GM12878 (cell line): ENCODE measurements around the gene ERBB3. TPM values are rescaled to one million over a fixed set of nuclear protein-coding genes. Genes with fewer than 3 reads are reported as not detected.

Source experiments
- BMI1 ChIP-seq: fragments of 450-650 bp; IDR thresholded peaks from 2 replicates; pipeline ENCODE4 v1.6.1; 2016; ENCODE audit warnings: mild to moderate bottlenecking, moderate library complexity, borderline replicate concordance
- CBX3 ChIP-seq: fragments of 200-600 bp; sonication (generic); IDR thresholded peaks from 2 replicates; pipeline ENCODE4 v1.6.1; 2016; ENCODE audit warnings: low read depth, borderline replicate concordance
- CREB1 ChIP-seq: IDR thresholded peaks from 2 replicates; pipeline ENCODE4 v1.6.1; 2012; ENCODE audit warnings: low read depth, mild to moderate bottlenecking, inconsistent platforms
- EZH2 ChIP-seq: IDR thresholded peaks from 2 replicates; pipeline ENCODE4 v1.6.1; 2012; ENCODE audit warnings: low read depth, mild to moderate bottlenecking, control low read depth, inconsistent platforms, low read length, borderline replicate concordance; ENCODE audit not compliant: control insufficient read depth
- FOXM1 ChIP-seq: IDR thresholded peaks from 2 replicates; pipeline ENCODE4 v1.6.1; 2012; ENCODE audit warnings: low read depth, mild to moderate bottlenecking, inconsistent platforms, low read length, moderate library complexity
- GABPA ChIP-seq: IDR thresholded peaks from 2 replicates; pipeline ENCODE4 v1.6.1; 2014; ENCODE audit warnings: antibody characterized with exemption, low read depth, mild to moderate bottlenecking, inconsistent platforms
- HCFC1 ChIP-seq: fragments of 150-350 bp; IDR thresholded peaks from 2 replicates; pipeline ENCODE4 v1.6.1; 2014; ENCODE audit warnings: low read length
- JUND ChIP-seq: IDR thresholded peaks from 2 replicates; pipeline ENCODE4 v1.6.1; 2012; ENCODE audit warnings: low read depth, mild to moderate bottlenecking, low read length, improper control_type of control experiment, moderate library complexity
- MYB ChIP-seq: fragments of 150-350 bp; IDR thresholded peaks from 2 replicates; pipeline ENCODE4 v1.6.1; 2014; ENCODE audit warnings: mild to moderate bottlenecking, low read depth, low read length, borderline replicate concordance
- NFIC ChIP-seq: IDR thresholded peaks from 2 replicates; pipeline ENCODE4 v1.6.1; 2012; ENCODE audit warnings: low read depth, mild to moderate bottlenecking, inconsistent platforms, low read length, moderate library complexity
- NFYB ChIP-seq: IDR thresholded peaks from 2 replicates; pipeline ENCODE4 v1.6.1; 2011; ENCODE audit warnings: low read depth, mild to moderate bottlenecking, low read length, improper control_type of control experiment, moderate library complexity; ENCODE audit not compliant: insufficient read depth
- RFX5 ChIP-seq: IDR thresholded peaks from 2 replicates; pipeline ENCODE4 v1.6.1; 2011; ENCODE audit warnings: low read depth, low read length, improper control_type of control experiment
- RUNX3 ChIP-seq: IDR thresholded peaks from 2 replicates; pipeline ENCODE4 v1.6.1; 2012; ENCODE audit warnings: low read length, inconsistent platforms
- SIX5 ChIP-seq: IDR thresholded peaks from 2 replicates; pipeline ENCODE4 v1.6.1; 2011; ENCODE audit warnings: mild to moderate bottlenecking, low read depth, low read length, moderate library complexity; ENCODE audit not compliant: severe bottlenecking
- SRF ChIP-seq, 2 experiments: IDR thresholded peaks; 2 replicates each; pipeline ENCODE4 v1.6.1; 2011; ENCODE audit warnings: low read depth in 2 of 2, low read length in 2 of 2, mild to moderate bottlenecking in 1 of 2, moderate library complexity in 1 of 2
- STAT1 ChIP-seq: fragments of 450-650 bp; conservative IDR thresholded peaks from 2 replicates; pipeline ENCODE4 v1.6.1; 2014; ENCODE audit warnings: antibody characterized with exemption, mild to moderate bottlenecking
- STAT3 ChIP-seq: IDR thresholded peaks from 2 replicates; pipeline ENCODE4 v1.6.1; 2011; ENCODE audit warnings: low read depth, low read length, improper control_type of control experiment
- polyA plus RNA-seq, 11 experiments: library from polyadenylated mRNA; depleted of rRNA in 4 of 11; unstranded in 6 of 11; stranded (reverse) in 5 of 11; fragments of >200 nt; fragmentation: Nextera tagmentation in 4 of 11; fragmentation: Illumina TruSeq in 1 of 11; extraction: Ambion mirVana in 4 of 11; extraction: Trizol in 1 of 11; gene quantifications; 1 replicate in 1 of 11; 2 replicates in 10 of 11; pipeline versions ENCODE4 v1.2.1 to v1.2.3, GENCODE V29; 2011 to 2016; ENCODE audit warnings: inconsistent platforms in 2 of 11, missing spikeins in 2 of 11, low read depth in 1 of 11
- total RNA-seq, 4 experiments: library from RNA; depleted of rRNA in 3 of 4; stranded (reverse); fragments of >200 nt in 3 of 4; fragmentation: Illumina TruSeq in 1 of 4; extraction: Trizol in 1 of 4; gene quantifications; 2 replicates each; pipeline versions ENCODE4 v1.2.1 to v1.2.3, GENCODE V29; 2013 to 2021
- TF ChIP-seq, protein P1 (sequence below): IDR thresholded peaks from 2 replicates; pipeline ENCODE4 v1.6.1; 2012; ENCODE audit warnings: mild to moderate bottlenecking, low read depth, low read length
- TF ChIP-seq, protein P2 (sequence below): fragments of 450-650 bp; IDR thresholded peaks from 2 replicates; pipeline ENCODE4 v1.6.1; 2018; ENCODE audit warnings: borderline replicate concordance, mild to moderate bottlenecking; ENCODE audit not compliant: partially characterized antibody
- TF ChIP-seq, protein P3 (sequence below): fragments of 450-650 bp; formaldehyde crosslinking; IDR thresholded peaks from 2 replicates; pipeline ENCODE4 v1.5.0; 2022; ENCODE audit warnings: mild to moderate bottlenecking, missing genetic modification characterization

The ERBB3 gene
- total and polyA plus RNA-seq, 10 of the 15 experiments (the other 5 are each of a cell fraction or from before 2014, with no cell fraction given) = 0.03 to 0.72 (median 0.04) TPM; not detected in 5

DNA sequence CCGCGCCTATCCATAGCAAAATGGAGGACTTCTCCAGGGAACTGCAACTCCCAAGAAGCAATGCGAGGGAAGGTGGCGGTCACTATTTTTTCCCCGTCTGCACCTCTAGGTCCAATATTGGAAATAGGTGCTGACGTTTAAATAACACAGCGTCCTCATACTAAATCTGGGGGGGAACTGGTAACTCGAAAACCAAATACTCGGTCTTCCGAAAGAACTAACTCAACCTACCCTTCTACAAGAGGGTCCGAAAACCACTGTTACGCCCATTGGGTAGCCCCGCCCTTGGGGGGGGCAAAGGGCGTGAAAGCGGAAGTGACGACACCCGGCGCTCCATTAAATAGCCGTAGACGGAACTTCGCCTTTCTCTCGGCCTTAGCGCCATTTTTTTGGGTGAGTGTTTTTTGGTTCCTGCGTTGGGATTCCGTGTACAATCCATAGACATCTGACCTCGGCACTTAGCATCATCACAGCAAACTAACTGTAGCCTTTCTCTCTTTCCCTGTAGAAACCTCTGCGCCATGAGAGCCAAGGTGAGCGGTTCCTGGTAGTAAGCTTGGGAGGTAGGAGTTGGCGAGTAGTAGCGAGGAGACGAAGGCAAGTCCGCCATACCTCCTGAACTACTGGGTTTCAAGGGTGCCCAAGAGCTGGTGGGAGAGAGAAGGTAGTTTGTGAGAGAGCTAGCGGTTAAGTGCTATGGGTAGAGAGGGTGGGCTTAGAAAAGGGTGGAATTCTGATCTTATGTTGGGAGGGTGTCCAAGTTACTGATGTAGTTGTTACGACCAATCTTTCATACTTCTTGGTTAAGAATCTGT lies 36.5 kb downstream of the ERBB3 start, which contains the start of gene RPL41 (continued):
- TF ChIP-seq, protein P1, sequence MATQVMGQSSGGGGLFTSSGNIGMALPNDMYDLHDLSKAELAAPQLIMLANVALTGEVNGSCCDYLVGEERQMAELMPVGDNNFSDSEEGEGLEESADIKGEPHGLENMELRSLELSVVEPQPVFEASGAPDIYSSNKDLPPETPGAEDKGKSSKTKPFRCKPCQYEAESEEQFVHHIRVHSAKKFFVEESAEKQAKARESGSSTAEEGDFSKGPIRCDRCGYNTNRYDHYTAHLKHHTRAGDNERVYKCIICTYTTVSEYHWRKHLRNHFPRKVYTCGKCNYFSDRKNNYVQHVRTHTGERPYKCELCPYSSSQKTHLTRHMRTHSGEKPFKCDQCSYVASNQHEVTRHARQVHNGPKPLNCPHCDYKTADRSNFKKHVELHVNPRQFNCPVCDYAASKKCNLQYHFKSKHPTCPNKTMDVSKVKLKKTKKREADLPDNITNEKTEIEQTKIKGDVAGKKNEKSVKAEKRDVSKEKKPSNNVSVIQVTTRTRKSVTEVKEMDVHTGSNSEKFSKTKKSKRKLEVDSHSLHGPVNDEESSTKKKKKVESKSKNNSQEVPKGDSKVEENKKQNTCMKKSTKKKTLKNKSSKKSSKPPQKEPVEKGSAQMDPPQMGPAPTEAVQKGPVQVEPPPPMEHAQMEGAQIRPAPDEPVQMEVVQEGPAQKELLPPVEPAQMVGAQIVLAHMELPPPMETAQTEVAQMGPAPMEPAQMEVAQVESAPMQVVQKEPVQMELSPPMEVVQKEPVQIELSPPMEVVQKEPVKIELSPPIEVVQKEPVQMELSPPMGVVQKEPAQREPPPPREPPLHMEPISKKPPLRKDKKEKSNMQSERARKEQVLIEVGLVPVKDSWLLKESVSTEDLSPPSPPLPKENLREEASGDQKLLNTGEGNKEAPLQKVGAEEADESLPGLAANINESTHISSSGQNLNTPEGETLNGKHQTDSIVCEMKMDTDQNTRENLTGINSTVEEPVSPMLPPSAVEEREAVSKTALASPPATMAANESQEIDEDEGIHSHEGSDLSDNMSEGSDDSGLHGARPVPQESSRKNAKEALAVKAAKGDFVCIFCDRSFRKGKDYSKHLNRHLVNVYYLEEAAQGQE = no peak
- peak; percentile 75 for TF ChIP-seq SIX5
- no peak for TF ChIP-seq CBX3
- peak; percentile 92 for TF ChIP-seq STAT1
- TF ChIP-seq EZH2 = no peak
- TF ChIP-seq BMI1 = no peak
- TF ChIP-seq FOXM1 = peak; percentile 85
- TF ChIP-seq SRF (IDR thresholded peaks at IDR 0.05; ENCODE audit: low read depth in 2 of 2, low read length in 2 of 2) = peak in 1 of 2 experiments; percentile 41; a peak in 1 of 4 replicates
- no peak for TF ChIP-seq RFX5
- peak; percentile 69 for TF ChIP-seq HCFC1
- TF ChIP-seq, protein P2, sequence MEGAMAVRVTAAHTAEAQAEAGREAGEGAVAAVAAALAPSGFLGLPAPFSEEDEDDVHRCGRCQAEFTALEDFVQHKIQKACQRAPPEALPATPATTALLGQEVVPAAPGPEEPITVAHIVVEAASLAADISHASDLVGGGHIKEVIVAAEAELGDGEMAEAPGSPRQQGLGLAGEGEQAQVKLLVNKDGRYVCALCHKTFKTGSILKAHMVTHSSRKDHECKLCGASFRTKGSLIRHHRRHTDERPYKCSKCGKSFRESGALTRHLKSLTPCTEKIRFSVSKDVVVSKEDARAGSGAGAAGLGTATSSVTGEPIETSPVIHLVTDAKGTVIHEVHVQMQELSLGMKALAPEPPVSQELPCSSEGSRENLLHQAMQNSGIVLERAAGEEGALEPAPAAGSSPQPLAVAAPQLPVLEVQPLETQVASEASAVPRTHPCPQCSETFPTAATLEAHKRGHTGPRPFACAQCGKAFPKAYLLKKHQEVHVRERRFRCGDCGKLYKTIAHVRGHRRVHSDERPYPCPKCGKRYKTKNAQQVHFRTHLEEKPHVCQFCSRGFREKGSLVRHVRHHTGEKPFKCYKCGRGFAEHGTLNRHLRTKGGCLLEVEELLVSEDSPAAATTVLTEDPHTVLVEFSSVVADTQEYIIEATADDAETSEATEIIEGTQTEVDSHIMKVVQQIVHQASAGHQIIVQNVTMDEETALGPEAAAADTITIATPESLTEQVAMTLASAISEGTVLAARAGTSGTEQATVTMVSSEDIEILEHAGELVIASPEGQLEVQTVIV = peak; percentile 44
- TF ChIP-seq GABPA = peak; percentile 90
- no peak for TF ChIP-seq NFYB
- TF ChIP-seq, protein P3, sequence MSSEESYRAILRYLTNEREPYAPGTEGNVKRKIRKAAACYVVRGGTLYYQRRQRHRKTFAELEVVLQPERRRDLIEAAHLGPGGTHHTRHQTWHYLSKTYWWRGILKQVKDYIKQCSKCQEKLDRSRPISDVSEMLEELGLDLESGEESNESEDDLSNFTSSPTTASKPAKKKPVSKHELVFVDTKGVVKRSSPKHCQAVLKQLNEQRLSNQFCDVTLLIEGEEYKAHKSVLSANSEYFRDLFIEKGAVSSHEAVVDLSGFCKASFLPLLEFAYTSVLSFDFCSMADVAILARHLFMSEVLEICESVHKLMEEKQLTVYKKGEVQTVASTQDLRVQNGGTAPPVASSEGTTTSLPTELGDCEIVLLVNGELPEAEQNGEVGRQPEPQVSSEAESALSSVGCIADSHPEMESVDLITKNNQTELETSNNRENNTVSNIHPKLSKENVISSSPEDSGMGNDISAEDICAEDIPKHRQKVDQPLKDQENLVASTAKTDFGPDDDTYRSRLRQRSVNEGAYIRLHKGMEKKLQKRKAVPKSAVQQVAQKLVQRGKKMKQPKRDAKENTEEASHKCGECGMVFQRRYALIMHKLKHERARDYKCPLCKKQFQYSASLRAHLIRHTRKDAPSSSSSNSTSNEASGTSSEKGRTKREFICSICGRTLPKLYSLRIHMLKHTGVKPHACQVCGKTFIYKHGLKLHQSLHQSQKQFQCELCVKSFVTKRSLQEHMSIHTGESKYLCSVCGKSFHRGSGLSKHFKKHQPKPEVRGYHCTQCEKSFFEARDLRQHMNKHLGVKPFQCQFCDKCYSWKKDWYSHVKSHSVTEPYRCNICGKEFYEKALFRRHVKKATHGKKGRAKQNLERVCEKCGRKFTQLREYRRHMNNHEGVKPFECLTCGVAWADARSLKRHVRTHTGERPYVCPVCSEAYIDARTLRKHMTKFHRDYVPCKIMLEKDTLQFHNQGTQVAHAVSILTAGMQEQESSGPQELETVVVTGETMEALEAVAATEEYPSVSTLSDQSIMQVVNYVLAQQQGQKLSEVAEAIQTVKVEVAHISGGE (CRISPR knock-in tag) = 0 out of 2 replicates have a peak, but pooled peaks have one; percentile 45
- no peak for TF ChIP-seq STAT3
- TF ChIP-seq JUND = no peak
- TF ChIP-seq NFIC = peak; percentile 73; the same call in 1 of the 2 replicates
- peak; percentile 95 for TF ChIP-seq CREB1
- TF ChIP-seq RUNX3 = peak; percentile 60
- no peak for TF ChIP-seq MYB
